HFF-Myc (cell line): ENCODE measurements around the gene ALOX12B.

Experiments
- DNase-seq: peaks from one replicate; pipeline ENCODE4 v3.0.0-alpha.2; 2011; ENCODE audit warnings: low read depth; ENCODE audit errors: extremely low read depth
- H3K4me3 ChIP-seq: replicated peaks from 2 replicates; pipeline ENCODE4 v1.5.1; 2011; ENCODE audit warnings: low read depth, mild to moderate bottlenecking, control low read depth, low read length
- TF ChIP-seq, protein P1 (sequence below): IDR thresholded peaks from 2 replicates; pipeline ENCODE4 v1.5.1; 2012; ENCODE audit warnings: mild to moderate bottlenecking, low read depth, low read length, control low read depth; ENCODE audit errors: missing control alignments

The ALOX12B gene

DNA sequence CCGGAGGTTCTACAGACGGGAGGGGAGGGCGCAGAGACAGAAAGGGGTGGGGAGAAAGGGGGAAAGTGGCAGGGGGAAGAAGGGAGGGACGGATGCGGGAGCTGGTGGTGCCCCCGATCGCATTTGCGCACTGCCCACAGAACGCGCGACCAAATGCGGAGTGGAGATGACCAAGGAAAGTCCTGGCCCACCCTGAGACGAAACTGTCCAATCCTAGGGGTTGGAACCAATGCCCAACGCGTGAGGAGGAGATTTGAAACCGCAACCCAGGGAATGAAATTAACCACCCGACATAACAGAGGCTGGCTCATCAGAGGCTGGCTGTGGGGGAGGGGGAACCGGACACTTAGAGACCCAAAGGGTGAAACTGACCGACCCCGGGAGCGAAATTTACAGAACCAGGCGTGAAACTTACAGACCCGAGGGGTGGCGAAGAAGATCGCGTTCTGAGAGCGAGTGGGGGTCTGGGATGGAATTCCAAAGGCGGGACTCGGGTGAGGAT is 35.0 kb upstream of the ALOX12B start:
- H3K4me3 ChIP-seq = peak overlapping the region; percentile 60
- TF ChIP-seq, protein P1, sequence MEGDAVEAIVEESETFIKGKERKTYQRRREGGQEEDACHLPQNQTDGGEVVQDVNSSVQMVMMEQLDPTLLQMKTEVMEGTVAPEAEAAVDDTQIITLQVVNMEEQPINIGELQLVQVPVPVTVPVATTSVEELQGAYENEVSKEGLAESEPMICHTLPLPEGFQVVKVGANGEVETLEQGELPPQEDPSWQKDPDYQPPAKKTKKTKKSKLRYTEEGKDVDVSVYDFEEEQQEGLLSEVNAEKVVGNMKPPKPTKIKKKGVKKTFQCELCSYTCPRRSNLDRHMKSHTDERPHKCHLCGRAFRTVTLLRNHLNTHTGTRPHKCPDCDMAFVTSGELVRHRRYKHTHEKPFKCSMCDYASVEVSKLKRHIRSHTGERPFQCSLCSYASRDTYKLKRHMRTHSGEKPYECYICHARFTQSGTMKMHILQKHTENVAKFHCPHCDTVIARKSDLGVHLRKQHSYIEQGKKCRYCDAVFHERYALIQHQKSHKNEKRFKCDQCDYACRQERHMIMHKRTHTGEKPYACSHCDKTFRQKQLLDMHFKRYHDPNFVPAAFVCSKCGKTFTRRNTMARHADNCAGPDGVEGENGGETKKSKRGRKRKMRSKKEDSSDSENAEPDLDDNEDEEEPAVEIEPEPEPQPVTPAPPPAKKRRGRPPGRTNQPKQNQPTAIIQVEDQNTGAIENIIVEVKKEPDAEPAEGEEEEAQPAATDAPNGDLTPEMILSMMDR = no peak
- no peak for DNase-seq

DNA sequence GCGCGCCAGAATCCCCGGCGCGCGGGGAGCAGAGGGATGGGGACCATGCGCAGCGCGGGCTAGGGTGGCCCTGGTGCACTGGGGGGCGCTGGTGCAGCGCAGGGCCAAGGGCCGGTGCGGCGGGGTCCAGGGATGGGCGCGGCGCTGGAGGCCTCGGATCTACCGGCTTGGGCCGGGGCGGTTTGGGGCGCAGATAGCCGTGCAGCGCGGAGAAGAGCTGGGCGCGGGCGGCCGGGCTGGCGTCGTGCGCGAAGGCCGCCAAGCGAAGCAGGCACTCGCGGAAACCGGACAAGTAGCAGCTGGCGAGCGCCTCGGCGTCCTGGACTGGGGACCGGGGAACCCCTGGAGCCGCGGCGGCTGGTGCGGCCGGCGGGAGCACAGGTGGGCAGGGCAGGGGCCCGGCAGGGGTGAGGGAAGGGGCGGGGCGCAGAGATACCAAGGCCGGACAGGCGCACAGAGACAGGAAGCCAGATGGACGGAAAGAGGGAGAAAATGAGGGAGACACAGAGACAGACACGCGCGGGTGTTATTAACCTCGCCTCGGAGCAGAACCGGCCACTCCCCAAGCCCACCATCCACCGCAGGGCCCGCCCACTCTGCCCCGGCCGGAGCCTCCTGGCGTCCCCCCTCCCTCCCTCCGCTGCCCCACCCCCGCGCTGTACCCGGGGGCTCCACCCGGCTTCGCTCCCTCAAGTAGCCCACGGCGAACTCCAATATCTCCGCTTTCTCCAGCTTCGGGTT is 34.3 kb upstream of the ALOX12B start:
- no peak for DNase-seq
- TF ChIP-seq, protein P1 = peak; percentile 47

DNA sequence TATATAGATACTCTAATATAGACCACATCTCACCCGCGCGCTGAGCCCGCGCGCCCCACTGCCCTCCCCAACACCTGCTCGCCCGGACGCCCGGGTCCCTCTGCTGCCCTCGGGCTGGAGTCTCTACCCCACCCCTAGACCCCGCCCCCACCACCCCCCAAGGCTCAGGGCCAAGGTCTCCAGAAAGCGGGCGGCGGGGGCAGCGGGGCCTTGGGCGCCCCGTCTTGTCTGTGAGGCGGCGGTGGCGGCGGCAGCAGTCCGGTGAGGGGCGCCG is 33.8 kb upstream of the ALOX12B start:
- TF ChIP-seq, protein P1 = no peak
- peak overlapping the region; percentile 60 for H3K4me3 ChIP-seq
- no peak for DNase-seq

More for the DNA sequence above, 34.3 kb upstream of the ALOX12B start:
- peak overlapping the region; percentile 60 for H3K4me3 ChIP-seq

DNA sequence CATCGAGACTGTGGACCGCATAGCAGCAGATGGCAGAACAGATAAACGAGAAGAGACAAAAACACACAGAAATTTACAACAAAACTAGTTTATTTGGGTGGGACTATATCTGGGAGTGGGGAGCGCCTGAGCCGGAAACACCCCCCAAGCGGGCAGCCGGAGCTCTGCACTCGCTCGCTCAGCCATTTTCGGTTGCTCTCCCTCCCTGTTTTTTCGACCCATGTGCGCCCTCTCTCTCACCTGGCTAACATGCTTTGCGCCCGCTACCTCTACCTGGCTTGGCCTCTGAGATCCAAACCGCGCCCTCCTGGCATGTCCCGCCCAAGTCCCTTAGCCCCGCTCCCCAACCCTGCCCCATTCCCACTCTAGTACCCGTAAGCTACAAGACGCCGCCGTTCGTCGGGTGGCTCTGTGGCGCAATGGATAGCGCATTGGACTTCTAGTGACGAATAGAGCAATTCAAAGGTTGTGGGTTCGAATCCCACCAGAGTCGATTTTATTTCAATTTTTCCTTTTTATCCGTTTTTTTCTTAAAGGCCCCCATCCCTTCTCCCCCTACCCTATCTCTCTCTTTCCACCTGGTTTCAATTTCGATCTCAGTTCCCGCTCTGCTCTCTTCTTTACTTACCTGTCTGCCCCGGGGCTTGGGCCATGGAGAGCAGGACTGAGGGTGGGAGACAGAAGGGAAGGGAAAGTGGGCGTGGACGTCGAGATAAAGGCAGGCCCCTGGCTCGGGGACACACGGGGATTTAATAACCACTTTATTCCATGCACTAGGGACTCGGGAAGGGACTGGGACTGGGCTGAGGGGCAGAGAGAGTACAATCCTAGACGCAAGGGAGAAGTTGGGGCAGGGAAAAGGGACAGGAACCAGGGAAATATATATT is 33.2 kb upstream of the ALOX12B start:
- peak overlapping the region; percentile 60 for H3K4me3 ChIP-seq
- DNase-seq = no peak
- TF ChIP-seq, protein P1 = peak; percentile 27

DNA sequence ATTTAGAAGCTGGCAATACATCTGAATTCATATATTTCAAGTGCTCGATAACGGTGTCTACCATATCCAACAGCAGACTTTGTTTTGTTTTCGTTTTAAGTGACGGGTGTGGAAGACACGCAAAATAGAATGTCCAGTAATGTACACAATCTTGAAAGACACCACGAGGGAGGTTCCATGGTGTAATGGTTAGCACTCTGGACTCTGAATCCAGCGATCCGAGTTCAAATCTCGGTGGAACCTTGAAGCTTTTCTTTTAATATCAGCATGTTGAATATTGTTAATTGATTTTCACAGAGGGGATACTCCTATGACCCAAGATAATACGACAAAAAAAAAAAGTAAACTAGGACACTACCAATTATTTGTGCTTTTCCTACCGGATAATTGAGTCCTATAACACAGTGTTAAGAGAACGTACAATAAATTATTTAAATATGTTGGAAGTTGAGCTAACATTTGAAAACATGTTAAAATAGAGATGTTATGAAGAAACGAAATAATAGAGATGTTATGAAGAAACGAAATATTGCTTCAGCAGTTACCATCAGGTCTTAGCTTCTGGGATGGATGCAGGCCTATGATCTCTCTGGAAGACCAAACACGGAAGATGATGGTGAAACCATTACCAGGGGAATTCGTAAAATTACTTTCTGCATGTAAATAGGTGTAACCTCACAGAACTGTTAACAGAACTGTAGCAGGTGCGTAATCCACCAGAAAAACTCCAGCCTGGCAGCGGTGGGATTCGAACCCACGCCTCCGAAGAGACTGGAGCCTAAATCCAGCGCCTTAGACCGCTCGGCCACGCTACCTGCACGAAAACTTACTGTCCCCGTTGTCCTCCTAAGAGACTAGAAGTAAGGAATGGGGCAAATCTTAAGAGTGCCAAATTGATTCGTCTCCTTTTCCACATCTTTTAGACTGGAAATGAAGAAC is 32.3 kb upstream of the ALOX12B start:
- peak; percentile 88 for DNase-seq
- peak overlapping the region; percentile 64 for H3K4me3 ChIP-seq
- TF ChIP-seq, protein P1 = no peak
